Activated CD8-positive, alpha-beta T cell treated with anti-CD3 and anti-CD28 coated beads for 36 hours (primary cell): ENCODE results near the gene ATXN1L. TPM values are rescaled to one million over a fixed set of nuclear protein-coding genes. Genes with fewer than 3 reads are reported as not detected.
"Not testable (repeated sequence)": the region's sequence is repeated elsewhere in the genome, so short reads cannot be mapped to it uniquely, and the experiment has no call there.

Source experiments
- ATAC-seq: fragments of 200-7000 bp; cut with Tn5 transposase; one replicate; pipeline ENCODE4 v1.10.0; 2021; ENCODE audit warnings: mild to moderate bottlenecking, moderate library complexity
- CTCF ChIA-PET: fragments of 350-600 bp; sonication (Branson Sonifier 250); formaldehyde crosslinking; loops from one replicate; lab custom pipeline; 2021; ENCODE audit warnings: antibody characterized with exemption; lab: Charles Lee
- POLR2A ChIA-PET: fragments of 350-600 bp; sonication (Branson Sonifier 250); formaldehyde crosslinking; loops from one replicate; lab custom pipeline; 2021; ENCODE audit warnings: antibody characterized with exemption; lab: Charles Lee
- DNase-seq: peaks from one replicate; pipeline ENCODE4 v3.0.0-alpha.2; 2020
- H3K27ac Mint-ChIP-seq: one replicate; pipeline ENCODE4 v1.8.0; 2021; ENCODE audit warnings: mild to moderate bottlenecking, mixed read lengths
- H3K27me3 Mint-ChIP-seq: one replicate; pipeline ENCODE4 v1.8.0; 2021; ENCODE audit warnings: mixed read lengths
- H3K36me3 Mint-ChIP-seq: one replicate; pipeline ENCODE4 v1.8.0; 2021; ENCODE audit warnings: low read depth, mixed read lengths
- H3K4me1 Mint-ChIP-seq: one replicate; pipeline ENCODE4 v1.8.0; 2021; ENCODE audit warnings: low read depth, mixed read lengths
- H3K4me3 Mint-ChIP-seq: one replicate; pipeline ENCODE4 v1.8.0; 2021; ENCODE audit warnings: mild to moderate bottlenecking, moderate library complexity, mixed read lengths
- H3K9me3 Mint-ChIP-seq: one replicate; pipeline ENCODE4 v1.8.0; 2021; ENCODE audit warnings: mixed read lengths
- intact Hi-C: fragments of 100-400 bp; cut with micrococcal nuclease; formaldehyde crosslinking; loops from one replicate; pipeline ENCODE4 v1.10.0; 2022
- total RNA-seq, 2 experiments: library from RNA; stranded (reverse); gene quantifications; one replicate each; pipeline ENCODE4 v1.2.3, GENCODE V29; 2021
- TF ChIP-seq, protein P1 (sequence below): fragments of 200-600 bp; IDR thresholded peaks from one replicate; pipeline ENCODE4 v1.8.0; 2022; ENCODE audit warnings: antibody characterized with exemption, mild to moderate bottlenecking

Gene ATXN1L
- total RNA-seq, 2 experiments from 2014 or later: 13.6 to 14.9 TPM

DNA sequence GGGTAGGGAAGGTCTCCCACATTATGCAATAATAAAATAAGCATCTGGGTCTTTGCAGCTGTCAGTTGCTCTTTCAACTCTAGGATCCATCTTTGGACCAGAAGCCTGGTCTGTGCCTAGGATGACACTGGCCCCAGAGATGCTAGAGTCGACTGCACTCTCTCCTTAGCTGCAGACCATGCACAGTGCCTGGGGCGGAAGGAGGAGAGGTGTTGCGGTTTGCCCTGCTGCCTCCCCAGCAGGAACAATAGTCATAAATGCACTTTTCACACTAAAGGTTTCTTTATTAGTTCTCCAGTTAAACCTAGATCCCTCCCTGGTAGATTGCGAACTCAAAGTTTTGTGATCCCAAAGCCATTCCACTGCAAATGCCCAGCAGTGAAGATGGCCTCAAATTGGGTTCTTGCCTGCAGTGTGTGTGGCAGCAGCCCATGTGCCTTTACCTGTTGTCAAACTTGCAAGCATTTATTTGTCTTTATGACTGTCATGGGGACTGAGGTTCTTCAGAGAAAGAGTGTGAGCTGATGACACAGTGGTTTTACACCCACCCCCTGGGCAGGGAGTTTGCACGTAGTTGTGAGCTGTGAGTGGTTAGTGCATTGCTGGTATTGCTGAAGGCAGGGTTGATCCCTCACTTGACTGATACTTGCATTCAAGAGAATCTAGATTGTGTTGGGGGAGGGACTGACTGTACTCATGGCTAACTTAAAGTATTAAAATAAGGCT, 10.3 kb downstream of the ATXN1L start:
- Mint-ChIP-seq H3K4me1 (peaks cover 49% of the 10 kb centered on the region), H3K4me3 (no peak overlapping the region), H3K27me3 (no peaks in the 10 kb centered on the region), H3K36me3 (peaks cover 9% of the 10 kb centered on the region), H3K27ac (peak overlapping the region; percentile 84), H3K9me3 (no peaks in the 10 kb centered on the region)
- DNase-seq (peak; percentile 69), ATAC-seq (peak; percentile 92)
- intact Hi-C loops: no loop called here
- ChIA-PET POLR2A (interaction anchor here (0.6 to 1.8 kb wide), 5 partner anchors 10 to 48 kb away, joined by 3 to 6 read pairs (median 3); partner anchors contain the start of genes AP1G1, ATXN1L and IST1), CTCF (interaction anchor here (1.3 to 6.2 kb wide), 4 partner anchors 16 to 106 kb away, joined by 3 to 29 read pairs (median 4); partner anchors contain the start of gene ZNF821)
- TF ChIP-seq, protein P1, sequence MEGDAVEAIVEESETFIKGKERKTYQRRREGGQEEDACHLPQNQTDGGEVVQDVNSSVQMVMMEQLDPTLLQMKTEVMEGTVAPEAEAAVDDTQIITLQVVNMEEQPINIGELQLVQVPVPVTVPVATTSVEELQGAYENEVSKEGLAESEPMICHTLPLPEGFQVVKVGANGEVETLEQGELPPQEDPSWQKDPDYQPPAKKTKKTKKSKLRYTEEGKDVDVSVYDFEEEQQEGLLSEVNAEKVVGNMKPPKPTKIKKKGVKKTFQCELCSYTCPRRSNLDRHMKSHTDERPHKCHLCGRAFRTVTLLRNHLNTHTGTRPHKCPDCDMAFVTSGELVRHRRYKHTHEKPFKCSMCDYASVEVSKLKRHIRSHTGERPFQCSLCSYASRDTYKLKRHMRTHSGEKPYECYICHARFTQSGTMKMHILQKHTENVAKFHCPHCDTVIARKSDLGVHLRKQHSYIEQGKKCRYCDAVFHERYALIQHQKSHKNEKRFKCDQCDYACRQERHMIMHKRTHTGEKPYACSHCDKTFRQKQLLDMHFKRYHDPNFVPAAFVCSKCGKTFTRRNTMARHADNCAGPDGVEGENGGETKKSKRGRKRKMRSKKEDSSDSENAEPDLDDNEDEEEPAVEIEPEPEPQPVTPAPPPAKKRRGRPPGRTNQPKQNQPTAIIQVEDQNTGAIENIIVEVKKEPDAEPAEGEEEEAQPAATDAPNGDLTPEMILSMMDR: no peak

DNA sequence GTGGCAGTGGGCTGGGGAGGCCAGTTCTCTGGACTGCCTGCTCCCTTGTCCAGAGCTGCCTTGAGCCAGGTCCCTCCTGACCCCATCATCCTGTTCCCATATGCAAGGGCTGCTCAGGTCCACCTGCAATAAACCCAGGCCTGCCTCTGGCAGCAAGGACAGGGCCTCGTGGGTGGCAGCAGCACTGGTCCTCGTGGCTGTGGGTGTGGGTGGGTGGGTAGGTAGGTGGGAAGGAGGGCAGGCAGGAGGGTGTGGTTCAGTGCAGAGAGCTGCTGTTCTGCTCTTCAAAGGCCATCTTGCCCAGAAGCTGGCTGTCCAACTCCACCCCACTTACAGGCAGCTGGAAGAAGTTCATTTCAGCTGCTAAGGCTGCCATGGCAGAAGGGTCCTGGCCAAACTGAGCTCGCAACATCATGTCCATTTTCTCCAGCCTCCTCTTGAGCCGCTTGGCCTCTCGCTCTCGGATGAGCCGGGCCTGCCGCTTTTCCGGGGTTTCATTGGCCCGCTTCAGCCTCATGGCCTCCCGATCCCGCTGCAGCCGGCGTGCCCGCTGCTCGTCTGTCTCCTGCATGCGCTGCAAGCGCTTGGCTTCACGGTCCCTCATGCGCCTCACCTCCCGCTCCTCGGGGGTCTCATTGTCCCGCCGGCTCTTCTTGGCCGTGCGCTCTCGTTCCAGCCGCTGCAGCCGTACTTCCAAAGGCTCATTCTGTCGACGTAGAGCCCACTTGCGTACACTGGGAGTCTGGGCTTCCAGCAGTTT, 14.2 kb downstream of the ATXN1L start:
- H3K9me3 Mint-ChIP-seq: no peaks in the 10 kb centered on the region
- TF ChIP-seq, protein P1: no peak
- H3K4me1 Mint-ChIP-seq: peaks cover 25% of the 10 kb centered on the region
- POLR2A ChIA-PET: interaction anchor here (1.1 kb wide), 1 partner anchor 22 kb away, joined by 3 read pairs; no protein-coding TSS in a partner anchor
- no peak overlapping the region for H3K27ac Mint-ChIP-seq
- peaks cover 8% of the 10 kb centered on the region for H3K36me3 Mint-ChIP-seq
- DNase-seq (no peak), ATAC-seq (no peak)
- no peaks in the 10 kb centered on the region for H3K27me3 Mint-ChIP-seq
- no peak overlapping the region for H3K4me3 Mint-ChIP-seq
- CTCF ChIA-PET: interaction anchor here (0.9 to 6.2 kb wide), 2 partner anchors 21 to 23 kb away, joined by 4 to 29 read pairs; partner anchors contain the start of gene ZNF821
- intact Hi-C loops: no loop called here

DNA sequence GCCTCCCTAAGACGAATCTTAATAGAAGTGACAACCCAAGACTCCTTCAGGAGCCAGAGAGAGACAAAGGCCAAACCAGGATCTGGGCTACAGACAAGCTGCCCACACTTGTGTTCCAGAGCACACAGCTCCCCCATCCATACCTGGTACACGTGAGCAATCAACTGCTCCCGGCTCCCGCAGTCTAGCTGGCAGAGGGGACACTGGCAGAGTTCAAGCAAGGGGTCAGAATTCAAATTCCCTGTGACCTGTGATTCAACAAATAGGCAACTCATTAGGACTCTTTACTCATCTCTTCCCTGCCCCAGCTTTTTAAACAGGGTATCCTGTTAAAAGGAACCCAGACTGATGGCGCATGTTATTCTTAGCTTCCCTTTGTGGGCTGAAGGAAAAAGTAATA, 18.2 kb downstream of the ATXN1L start:
- Mint-ChIP-seq H3K36me3 (peaks cover 4% of the 10 kb centered on the region), H3K4me1 (peaks cover 14% of the 10 kb centered on the region), H3K4me3 (no peak overlapping the region), H3K27me3 (no peaks in the 10 kb centered on the region), H3K9me3 (no peaks in the 10 kb centered on the region), H3K27ac (no peak overlapping the region)
- CTCF ChIA-PET: no interaction called here
- DNase-seq (no peak), ATAC-seq (no peak)
- intact Hi-C loops: no loop called here
- TF ChIP-seq, protein P1: no peak
- POLR2A ChIA-PET: interaction anchor here (1.1 kb wide), 1 partner anchor 19 kb away, joined by 3 read pairs; no protein-coding TSS in a partner anchor

DNA sequence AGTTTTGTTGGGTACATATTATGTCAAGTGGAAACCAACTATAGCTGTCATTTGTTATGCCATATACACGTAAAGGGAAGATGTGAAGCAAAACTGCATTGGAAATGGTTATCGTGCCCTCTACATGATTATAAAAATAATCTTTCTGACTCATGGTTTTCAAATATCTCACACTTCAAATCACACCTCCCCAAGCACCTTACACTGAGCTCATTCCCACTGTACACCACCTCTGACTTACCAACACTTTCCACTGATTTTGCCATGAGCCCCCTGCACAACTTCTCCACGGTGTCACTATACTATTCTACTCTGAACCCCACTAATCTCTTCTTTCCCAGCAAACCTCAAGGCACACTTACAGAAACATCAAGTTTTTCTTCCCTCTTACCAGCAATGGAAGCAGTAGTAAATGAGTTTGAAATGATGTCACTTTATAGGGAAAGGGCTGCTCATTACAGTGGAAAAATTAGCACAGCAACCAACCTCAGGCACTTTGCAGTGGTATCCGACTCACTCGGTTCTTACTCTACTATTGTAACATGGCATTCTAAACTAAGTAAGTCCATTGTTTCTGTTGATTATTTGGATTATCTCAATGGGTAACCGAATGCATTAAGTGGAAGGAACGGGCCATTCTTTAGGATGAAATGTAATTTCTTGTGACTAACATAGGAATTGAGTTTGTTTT, 19.5 kb downstream of the ATXN1L start:
- POLR2A ChIA-PET: interaction anchor here (1.1 to 1.6 kb wide), 2 partner anchors 9 kb away, joined by 3 to 6 read pairs; no protein-coding TSS in a partner anchor
- ATAC-seq: peak; percentile 34
- intact Hi-C loops: no loop called here

DNA sequence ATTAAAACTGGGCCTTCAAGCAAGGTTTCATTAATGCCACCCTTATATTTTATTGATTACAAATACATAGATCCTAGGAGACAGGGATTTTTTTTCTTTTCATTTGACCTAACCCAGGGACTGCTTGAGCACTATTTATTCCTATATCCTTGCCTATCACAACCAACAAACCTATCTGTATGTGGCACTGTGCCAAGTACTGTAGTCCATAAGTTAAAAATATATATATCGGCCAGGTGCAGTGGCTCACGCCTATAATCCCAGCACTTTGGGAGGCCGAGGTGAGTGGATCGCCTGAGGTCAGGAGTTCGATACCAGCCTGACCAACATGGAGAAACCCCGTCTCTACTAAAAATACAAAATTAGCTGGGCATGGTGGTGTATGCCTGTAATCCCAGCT, 21.4 kb downstream of the ATXN1L start:
- H3K36me3 Mint-ChIP-seq, DNase-seq, H3K9me3 Mint-ChIP-seq, intact Hi-C loops, H3K27me3 Mint-ChIP-seq, H3K4me3 Mint-ChIP-seq, POLR2A ChIA-PET, H3K27ac Mint-ChIP-seq, ATAC-seq: not testable (repeated sequence)
- H3K4me1 Mint-ChIP-seq: peaks cover 25% of the 10 kb centered on the region
- CTCF ChIA-PET: interaction anchor here (1.1 to 2.4 kb wide), 3 partner anchors 9 to 94 kb away, joined by 4 to 8 read pairs (median 7); partner anchors contain the start of gene ZNF821

More for the DNA sequence above, 19.5 kb downstream of the ATXN1L start:
- H3K27ac Mint-ChIP-seq: peak overlapping the region; percentile 17
- DNase-seq: no peak
- TF ChIP-seq, protein P1: no peak
- H3K9me3 Mint-ChIP-seq: no peaks in the 10 kb centered on the region
- no peaks in the 10 kb centered on the region for H3K27me3 Mint-ChIP-seq
- H3K4me1 Mint-ChIP-seq: peaks cover 19% of the 10 kb centered on the region
- peaks cover 3% of the 10 kb centered on the region for H3K36me3 Mint-ChIP-seq
- H3K4me3 Mint-ChIP-seq: no peak overlapping the region
- CTCF ChIA-PET: interaction anchor here (0.8 to 2.4 kb wide), 3 partner anchors 18 to 96 kb away, joined by 3 to 8 read pairs (median 7); partner anchors contain the start of gene ZNF821
